GM23248 (cell line): ENCODE results near the gene ACVRL1.

ENCODE experiments used
- EZH2 ChIP-seq: fragments of 200-600 bp; sonication (generic); IDR thresholded peaks from 2 replicates; pipeline ENCODE4 v1.6.1; 2018; ENCODE audit warnings: antibody characterized with exemption, mild to moderate bottlenecking; ENCODE audit not compliant: insufficient read depth, poor library complexity, severe bottlenecking
- EZH2phosphoT487 ChIP-seq: fragments of 200-600 bp; sonication (generic); IDR thresholded peaks from 2 replicates; pipeline ENCODE4 v1.6.1; 2018; ENCODE audit warnings: antibody characterized with exemption, moderate library complexity, mild to moderate bottlenecking, low read depth; ENCODE audit not compliant: insufficient read depth

DNA sequence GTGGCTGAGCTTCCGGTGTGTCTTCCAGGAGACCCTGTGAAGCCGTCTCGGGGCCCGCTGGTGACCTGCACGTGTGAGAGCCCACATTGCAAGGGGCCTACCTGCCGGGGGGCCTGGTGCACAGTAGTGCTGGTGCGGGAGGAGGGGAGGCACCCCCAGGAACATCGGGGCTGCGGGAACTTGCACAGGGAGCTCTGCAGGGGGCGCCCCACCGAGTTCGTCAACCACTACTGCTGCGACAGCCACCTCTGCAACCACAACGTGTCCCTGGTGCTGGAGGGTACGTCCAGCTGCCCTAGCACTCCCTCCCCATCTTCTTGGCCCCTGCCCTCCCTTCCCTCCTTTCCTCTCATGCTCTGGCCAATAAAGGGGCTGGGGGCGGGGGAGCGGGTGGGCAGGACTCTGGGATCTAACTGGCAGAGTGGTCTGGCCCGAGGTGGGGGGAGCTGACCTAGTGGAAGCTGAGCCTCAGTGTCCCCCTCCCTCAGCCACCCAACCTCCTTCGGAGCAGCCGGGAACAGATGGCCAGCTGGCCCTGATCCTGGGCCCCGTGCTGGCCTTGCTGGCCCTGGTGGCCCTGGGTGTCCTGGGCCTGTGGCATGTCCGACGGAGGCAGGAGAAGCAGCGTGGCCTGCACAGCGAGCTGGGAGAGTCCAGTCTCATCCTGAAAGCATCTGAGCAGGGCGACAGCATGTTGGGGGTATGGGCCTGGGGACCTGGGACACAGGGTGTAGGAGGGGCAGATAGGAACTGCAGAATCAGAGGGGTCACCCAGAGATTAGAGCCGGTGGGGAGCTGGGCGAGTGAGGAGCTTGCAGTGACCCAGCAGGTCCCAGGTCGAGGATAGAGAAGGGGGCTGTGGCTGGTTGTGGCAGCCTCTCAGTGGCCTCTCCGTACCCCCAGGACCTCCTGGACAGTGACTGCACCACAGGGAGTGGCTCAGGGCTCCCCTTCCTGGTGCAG is 6.0 kb downstream of the ACVRL1 start:
- no peak for TF ChIP-seq EZH2
- no peak for TF ChIP-seq EZH2phosphoT487
